ENCODE data around the gene NUP62. TPM values are rescaled to one million over a fixed set of nuclear protein-coding genes. Genes with fewer than 3 reads are reported as not detected.
A peak's percentile ranks its signal among the peaks of the same experiment; 100 is the strongest.

The NUP62 gene
- total RNA-seq, 3 donors from 2014 or later (not counting 1 experiment from before 2014, with no cell fraction given) = 34.2 to 57.4 (median 40.9) TPM

DNA sequence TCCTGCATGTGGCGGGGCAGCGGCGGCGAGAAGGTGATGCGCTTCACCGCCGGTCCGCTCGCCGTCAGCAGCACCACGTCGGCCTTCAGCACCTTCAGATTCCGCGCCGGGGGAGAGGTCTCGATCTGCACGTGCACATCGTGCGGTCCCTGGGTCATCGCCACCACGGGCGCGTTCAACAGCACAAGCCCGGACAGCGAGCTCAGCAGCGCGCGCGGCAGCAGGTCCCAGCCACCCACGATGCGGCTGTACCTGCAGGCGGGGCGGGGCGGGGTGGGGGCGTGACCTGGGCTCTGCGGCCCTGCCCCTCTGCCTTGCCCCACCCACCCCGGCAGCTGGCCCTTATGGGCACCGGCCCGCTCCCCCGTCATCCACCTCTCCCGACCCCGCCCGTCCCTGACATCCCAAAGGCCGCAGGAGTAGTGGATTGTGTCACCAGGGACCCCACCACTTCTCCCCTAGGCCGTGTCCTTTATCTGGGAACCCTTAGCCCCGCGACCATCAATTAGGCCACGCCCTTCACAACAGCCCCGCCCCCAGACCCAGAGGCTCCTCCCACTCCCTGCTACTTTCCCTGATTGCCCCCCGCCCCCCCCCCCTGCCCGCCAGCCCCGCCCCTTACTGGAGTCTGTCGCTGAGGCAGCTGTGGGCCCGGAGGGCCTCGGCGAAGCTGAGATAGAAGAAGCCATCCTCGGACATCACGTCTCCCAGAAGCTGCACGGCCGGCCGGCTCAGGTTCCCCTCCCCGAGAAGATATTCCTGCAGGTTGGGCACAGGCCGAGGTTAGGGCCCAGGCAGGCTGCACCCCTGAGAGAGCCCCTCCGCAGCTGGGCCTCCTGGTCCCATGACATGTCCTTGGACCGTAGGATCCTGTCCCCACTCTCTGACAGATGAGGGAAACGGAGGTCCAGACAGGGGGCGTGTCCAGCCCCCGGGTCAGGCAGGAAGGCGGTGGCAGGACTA is 38.7 kb downstream of the NUP62 start:
- peak overlapping the region; percentile 84 for H3K4me3 Mint-ChIP-seq

DNA sequence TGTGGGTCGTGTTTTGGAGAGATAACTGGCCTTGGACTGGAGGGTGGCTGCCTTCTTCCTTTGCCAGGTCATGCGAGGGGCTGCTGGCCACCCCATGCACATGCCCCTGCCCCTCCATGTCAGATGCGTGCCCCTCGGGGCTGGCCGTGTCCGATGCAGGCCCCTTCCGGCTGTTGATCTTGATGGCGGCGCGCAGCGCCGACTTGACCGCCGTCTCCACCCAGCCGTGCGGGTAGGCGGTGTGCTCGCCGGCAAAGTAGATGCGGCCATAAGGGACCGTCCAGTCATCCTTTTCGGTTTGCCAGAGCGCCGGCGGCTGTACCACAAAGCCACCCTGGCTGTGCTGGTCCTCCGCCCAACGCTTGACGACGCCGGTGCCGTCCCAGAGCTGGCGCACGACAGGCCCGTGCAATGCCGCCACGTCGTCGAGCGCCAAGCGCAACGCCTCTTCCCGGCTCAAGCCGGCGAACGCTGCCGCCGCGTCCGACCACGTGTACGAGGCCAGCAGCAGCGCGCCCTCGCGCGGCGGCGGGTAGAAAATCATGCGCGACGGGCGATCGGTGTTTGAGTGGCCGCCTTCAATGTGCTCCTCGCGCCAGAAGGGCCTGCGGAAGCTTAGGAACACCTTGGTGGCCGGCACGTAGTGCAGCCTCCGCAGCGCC is 39.5 kb downstream of the NUP62 start:
- DNase-seq (peak; percentile 75 to 90), ATAC-seq (peak; percentile 81 to 88 (median 86))
- intact Hi-C loops (cut with micrococcal nuclease) = loop anchor here (1.0 kb wide), 1 partner anchor 77 kb away; the partner anchor contains the start of gene FUZ
- H3K36me3 ChIP-seq (ENCODE audit: control insufficient read depth, insufficient read depth, low read length) = peaks cover 2% of the 10 kb centered on the region
- H3K27me3 ChIP-seq (ENCODE audit: control insufficient read depth, insufficient read depth, low read length) = no peaks in the 10 kb centered on the region
- 33% methylated on average over 71 of the region's 71 CpGs for WGBS (ENCODE audit: insufficient coverage)
- no peaks in the 10 kb centered on the region for H3K9me3 ChIP-seq (ENCODE audit: control insufficient read depth, insufficient read depth, low read length)
- H3K36me3 Mint-ChIP-seq = no peaks in the 10 kb centered on the region
- peak overlapping the region; percentile 47 for H3K4me3 ChIP-seq (ENCODE audit: low read length)
- H3K4me1 Mint-ChIP-seq = peaks cover 0 to 8% of the 10 kb centered on the region in 2 donors
- no peak overlapping the region for H3K27ac ChIP-seq (ENCODE audit: low read length)
- peak overlapping the region; percentile 84 for H3K4me3 Mint-ChIP-seq
- peaks cover 16% of the 10 kb centered on the region for H3K4me1 ChIP-seq (ENCODE audit: control insufficient read depth, insufficient read depth, low read length)
- no peaks in the 10 kb centered on the region for H3K27me3 Mint-ChIP-seq (ENCODE audit: low read depth in 2 of 2)
- TF ChIP-seq, protein P1, sequence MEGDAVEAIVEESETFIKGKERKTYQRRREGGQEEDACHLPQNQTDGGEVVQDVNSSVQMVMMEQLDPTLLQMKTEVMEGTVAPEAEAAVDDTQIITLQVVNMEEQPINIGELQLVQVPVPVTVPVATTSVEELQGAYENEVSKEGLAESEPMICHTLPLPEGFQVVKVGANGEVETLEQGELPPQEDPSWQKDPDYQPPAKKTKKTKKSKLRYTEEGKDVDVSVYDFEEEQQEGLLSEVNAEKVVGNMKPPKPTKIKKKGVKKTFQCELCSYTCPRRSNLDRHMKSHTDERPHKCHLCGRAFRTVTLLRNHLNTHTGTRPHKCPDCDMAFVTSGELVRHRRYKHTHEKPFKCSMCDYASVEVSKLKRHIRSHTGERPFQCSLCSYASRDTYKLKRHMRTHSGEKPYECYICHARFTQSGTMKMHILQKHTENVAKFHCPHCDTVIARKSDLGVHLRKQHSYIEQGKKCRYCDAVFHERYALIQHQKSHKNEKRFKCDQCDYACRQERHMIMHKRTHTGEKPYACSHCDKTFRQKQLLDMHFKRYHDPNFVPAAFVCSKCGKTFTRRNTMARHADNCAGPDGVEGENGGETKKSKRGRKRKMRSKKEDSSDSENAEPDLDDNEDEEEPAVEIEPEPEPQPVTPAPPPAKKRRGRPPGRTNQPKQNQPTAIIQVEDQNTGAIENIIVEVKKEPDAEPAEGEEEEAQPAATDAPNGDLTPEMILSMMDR (IDR thresholded peaks at IDR 0.05) = peak; percentile 84
- H3K27ac Mint-ChIP-seq = peak overlapping the region in 1 of 2 donors; percentile 40
- H3K9me3 Mint-ChIP-seq = no peaks in the 10 kb centered on the region

More for the DNA sequence above, 38.7 kb downstream of the NUP62 start:
- H3K27me3 ChIP-seq (ENCODE audit: control insufficient read depth, insufficient read depth, low read length) = no peaks in the 10 kb centered on the region
- no peaks in the 10 kb centered on the region for H3K9me3 ChIP-seq (ENCODE audit: control insufficient read depth, insufficient read depth, low read length)
- peak overlapping the region in 1 of 2 donors; percentile 51 for H3K27ac Mint-ChIP-seq
- ATAC-seq (peak; percentile 76 to 79 (median 78)), DNase-seq (peak; percentile 37 to 84)
- H3K36me3 ChIP-seq (ENCODE audit: control insufficient read depth, insufficient read depth, low read length) = no peaks in the 10 kb centered on the region
- peaks cover 0 to 8% of the 10 kb centered on the region in 2 donors for H3K4me1 Mint-ChIP-seq
- H3K9me3 Mint-ChIP-seq = no peaks in the 10 kb centered on the region
- 30% methylated on average over 68 of the region's 69 CpGs for WGBS (ENCODE audit: insufficient coverage)
- no peaks in the 10 kb centered on the region for H3K27me3 Mint-ChIP-seq (ENCODE audit: low read depth in 2 of 2)
- H3K27ac ChIP-seq (ENCODE audit: low read length) = no peak overlapping the region
- intact Hi-C loops (cut with micrococcal nuclease) = loop anchor here (1.0 kb wide), 1 partner anchor 77 kb away; the partner anchor contains the start of gene FUZ
- H3K4me3 ChIP-seq (ENCODE audit: low read length) = peak overlapping the region; percentile 47
- TF ChIP-seq, protein P1 (IDR thresholded peaks at IDR 0.05) = peak; percentile 58
- peaks cover 24% of the 10 kb centered on the region for H3K4me1 ChIP-seq (ENCODE audit: control insufficient read depth, insufficient read depth, low read length)
- H3K36me3 Mint-ChIP-seq = no peaks in the 10 kb centered on the region

DNA sequence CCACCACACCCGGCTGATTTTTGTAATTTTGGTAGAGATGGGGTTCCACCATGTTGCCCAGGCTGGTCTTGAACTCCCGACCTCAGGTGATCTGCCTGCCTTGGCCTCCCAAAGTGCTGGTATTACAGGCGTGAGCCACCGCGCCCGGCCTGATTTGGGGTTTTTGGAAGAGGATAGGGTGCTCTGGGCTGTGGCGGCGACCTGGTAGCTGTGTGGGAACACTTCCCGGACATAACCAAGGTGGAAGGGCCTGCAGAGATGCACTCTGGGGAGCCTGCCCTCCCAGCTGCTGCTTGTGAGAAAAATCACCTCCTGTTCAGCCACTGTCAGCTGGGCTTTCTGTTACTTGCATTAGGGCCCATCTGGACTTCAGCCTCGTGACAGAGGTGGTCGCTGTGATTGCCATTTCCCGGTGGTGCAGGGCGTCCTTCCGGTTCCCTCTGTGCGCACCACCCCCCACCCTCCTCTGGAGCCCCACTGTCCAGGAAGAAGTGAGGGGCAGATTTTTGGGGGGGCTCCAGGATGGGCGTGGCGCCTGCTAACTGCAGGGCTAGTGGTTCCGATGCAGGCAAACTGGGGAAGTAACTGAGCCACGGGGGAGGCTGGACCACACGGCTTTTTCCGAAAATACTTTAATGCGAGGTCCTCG is 40.1 kb downstream of the NUP62 start:
- Mint-ChIP-seq H3K27me3 (ENCODE audit: low read depth in 2 of 2) (no peaks in the 10 kb centered on the region), H3K4me1 (peaks cover 0 to 8% of the 10 kb centered on the region in 2 donors), H3K9me3 (no peaks in the 10 kb centered on the region), H3K4me3 (no peak overlapping the region), H3K36me3 (no peaks in the 10 kb centered on the region), H3K27ac (no peak overlapping the region)
- Histone ChIP-seq H3K36me3 (ENCODE audit: control insufficient read depth, insufficient read depth, low read length) (peaks cover 8% of the 10 kb centered on the region), H3K9me3 (ENCODE audit: control insufficient read depth, insufficient read depth, low read length) (no peaks in the 10 kb centered on the region), H3K4me3 (ENCODE audit: low read length) (no peak overlapping the region), H3K4me1 (ENCODE audit: control insufficient read depth, insufficient read depth, low read length) (peaks cover 13% of the 10 kb centered on the region), H3K27ac (ENCODE audit: low read length) (no peak overlapping the region), H3K27me3 (ENCODE audit: control insufficient read depth, insufficient read depth, low read length) (no peaks in the 10 kb centered on the region)
- TF ChIP-seq, protein P1 (IDR thresholded peaks at IDR 0.05) = no peak
- ATAC-seq (no peak), DNase-seq (no peak)
- intact Hi-C loops (cut with micrococcal nuclease) = no loop called here
- WGBS (ENCODE audit: insufficient coverage) = 93% methylated on average over 23 of the region's 23 CpGs

Data from natural killer cell (primary cell).